Measurements from ENCODE around the gene ABCB8.

Gene ABCB8

DNA sequence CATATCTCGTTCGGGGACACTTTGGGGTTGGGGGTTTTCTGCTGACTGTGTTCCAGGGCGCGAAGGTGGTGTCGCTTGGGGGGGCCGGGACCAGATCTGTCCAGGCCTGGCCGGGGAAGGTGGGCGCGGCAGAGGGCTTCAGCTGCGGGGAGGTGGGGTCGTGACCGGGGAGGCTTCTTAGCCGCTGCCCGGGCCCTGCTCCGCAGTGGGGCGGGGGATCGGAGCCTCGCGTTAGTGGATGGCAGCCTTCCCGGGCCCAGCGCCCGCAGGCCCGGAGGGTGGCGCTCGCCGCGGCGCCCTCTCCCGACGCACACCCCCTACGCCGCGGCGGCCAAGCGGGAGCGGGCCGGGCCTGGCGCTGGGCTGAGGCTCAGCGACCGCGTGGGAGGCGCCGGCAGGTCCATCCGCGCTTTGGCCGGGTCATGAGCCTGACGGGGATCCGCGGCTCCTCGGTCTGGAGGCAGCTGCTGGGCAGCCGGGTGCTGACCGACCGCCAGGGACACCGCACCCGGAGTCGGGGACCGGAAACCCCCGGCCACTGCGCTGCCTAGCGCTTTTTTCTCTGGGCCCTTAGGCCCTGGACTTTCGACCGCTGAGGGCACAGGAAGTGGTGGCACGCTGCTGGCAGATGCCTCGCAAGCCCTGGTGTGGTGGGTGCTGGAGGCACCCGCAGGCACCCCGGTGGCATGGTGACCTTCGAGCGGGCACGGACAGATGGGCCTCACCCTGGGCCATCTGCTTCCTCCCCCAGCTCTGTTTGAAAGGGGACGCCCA lies 59.2 kb downstream of the ABCB8 start:
- DNase-seq (ENCODE audit: low spot score) = peak; percentile 24

DNA sequence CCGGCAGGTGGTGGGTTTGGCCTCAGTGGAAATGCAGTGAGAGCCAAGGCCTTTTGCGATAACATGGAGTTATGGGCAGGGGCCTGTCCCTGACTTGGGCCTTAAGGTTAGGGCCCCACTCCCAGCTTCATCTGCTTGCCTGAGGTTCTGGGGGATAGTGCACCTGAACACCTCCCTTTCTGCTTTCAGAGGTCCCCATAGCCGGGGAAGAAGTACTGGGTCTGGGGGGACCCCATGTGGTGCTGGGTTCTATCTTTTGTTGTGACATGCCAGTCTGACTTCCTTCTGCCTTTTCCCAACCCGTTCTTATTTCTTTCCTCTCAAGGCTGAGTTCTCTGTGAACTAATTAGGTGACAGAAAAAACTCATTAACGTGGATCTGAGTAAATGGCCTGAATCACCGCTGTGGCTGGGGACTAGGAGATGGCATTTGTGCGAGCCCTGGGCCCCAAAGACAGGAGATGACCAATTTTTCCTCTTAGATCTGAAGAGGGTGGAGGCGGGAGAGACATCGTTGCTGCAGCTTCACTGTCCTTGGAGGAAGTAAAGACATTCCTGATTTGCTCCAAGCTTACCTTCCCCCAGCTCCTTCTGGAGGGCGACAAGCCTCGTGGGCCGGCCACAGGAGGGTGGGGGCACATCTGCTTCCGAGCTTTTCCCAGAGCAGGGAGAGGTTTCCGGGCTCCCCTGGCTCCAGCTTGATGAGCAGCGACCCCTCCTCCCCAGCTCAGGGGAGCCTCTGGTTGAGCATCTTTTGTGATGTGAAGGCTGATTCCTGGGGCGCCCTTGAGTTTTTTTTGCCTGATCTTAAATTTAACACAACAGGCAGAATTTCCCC lies 60.0 kb downstream of the ABCB8 start:
- no peak for DNase-seq (ENCODE audit: low spot score)

DNA sequence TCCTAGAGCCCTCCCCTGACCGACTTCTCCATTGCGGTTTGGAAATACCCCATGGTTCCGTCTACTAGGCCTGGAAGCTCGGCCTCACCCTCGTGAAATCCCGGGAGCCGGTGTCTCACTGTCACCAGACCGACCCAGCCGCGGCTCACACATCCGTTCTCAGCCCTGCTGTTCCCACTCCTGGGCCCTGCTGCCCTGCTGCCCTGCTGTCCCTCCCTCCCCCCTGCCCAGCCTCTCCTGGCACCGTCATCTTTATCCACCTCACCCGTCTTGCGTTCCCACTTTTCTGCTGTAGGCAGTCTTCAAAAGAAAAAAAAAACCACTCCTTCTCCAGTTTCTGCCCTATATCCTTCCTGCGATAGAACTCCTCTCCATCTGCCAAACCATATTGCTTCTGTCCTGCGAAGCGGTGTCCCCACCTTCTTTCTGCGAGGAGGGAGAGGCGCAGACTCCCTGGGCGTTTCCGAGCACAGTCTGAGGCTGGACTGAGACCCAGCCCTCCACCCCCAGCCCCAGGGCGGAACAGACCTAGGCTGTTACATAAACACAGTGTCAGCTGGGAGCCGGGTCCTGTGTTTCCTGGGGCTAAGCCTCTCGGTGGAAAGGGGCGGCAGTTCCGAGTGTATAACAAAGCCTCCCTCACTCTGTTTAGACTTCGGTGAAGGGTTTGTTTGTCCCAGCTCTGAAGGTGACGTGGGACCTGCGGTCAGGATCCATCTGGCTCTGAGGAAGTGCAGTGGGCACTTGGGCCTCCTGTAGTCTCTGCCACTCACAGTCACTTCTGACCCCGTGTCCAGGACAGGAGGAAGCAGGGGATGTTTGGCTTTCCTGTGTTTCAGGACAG lies 60.8 kb downstream of the ABCB8 start:
- no peak for DNase-seq (ENCODE audit: low spot score)

DNA sequence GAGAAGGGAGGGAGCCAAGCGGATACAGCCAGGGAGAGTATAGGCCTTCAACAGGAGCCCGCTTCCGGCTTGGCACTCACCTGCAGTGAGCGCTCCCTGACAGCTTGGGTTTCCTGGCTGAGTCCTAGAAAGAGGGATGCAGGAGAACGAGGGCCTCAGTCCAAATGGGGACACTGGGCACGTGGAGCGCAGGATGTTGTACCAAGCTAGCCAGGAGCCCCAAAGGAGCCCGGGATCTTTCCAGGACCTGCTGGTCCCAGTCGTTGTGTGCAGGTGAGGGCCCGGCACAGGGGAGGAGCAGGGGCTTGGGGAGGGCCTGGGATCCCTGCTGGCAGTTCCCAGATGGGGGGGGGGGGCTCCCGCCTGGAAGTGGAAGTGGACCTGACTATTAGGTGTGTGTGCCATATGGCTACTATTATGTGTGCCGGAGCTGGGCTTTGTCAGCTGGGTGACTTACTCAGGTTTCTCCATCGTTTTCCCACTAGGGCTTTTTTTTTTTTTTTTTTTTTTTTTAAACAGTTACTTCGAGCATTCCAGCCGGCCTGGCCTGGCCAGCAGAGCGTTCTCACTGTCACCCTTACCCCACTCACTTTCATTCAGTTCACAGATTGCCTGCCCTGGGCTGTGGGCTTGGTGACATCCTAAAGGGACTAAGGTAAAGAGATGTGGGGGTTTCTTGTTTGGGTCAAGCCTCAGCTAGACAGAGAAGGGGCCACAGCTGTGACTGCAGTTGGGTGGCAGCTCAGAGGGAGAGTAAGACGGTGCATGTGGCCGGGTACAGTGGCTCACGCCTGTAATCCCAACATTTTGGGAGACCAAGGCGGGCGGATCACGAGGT lies 61.9 kb downstream of the ABCB8 start:
- no peak for DNase-seq (ENCODE audit: low spot score)

DNA sequence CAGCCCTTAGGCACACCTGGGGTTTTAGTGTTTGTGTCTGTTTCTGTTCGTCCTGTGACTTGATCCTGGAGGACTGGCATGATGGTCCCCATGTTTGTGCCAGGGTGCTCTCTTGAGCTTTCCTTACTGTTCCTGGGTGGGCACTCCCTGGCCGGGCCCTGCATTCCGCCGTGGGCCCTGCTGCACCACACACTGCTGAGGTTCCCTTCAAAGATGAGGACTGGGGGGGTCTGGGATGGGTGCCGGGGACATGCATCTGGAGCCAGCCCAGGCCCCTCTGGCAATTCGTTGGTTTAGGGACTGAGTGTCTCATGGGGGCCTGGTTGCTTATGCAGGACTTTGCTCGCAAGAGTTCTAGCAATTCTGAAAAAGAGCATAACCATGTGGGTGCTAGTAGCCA lies 62.8 kb downstream of the ABCB8 start:
- no peak for DNase-seq (ENCODE audit: low spot score)

DNA sequence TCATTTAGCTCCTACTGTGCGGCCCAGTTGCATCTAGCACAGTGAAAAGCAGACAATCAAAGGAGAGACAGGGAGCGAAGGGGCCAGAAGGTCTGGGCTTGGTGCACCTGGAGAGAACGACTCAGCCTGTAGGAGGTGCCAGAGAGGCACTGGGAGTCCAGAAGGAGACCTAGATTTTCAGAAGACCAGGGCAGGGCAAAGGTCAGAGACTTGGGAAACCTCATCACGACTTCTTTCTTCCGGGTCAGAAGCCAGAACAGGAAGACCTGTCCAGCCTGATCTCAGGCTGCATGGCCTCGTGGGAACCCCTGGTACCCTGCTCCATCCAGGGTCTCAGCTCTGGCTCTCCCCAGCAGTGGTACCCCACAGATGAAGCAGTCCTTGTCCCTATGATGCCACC lies 63.2 kb downstream of the ABCB8 start:
- DNase-seq (ENCODE audit: low spot score) = peak; percentile 31

DNA sequence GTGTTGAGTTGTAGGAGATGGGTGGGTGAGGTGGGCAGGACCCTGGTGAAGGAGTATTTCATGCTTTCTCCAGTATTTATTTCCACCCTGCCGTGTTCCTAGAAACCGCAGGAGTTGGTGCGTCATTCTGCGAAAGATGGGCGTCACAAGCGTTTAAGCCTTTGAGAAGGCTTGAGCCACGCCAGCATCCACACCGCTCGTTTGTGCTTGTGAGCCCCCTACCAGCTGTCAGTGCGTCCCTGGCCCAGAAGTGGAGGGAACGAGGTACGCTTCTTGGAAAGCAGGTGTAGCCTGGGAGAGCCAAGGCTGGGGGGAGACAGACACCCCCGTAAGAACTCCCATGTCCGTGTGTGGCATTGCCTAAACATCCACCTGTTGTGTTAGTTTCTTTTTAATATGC lies 63.7 kb downstream of the ABCB8 start:
- DNase-seq (ENCODE audit: low spot score) = no peak

DNA sequence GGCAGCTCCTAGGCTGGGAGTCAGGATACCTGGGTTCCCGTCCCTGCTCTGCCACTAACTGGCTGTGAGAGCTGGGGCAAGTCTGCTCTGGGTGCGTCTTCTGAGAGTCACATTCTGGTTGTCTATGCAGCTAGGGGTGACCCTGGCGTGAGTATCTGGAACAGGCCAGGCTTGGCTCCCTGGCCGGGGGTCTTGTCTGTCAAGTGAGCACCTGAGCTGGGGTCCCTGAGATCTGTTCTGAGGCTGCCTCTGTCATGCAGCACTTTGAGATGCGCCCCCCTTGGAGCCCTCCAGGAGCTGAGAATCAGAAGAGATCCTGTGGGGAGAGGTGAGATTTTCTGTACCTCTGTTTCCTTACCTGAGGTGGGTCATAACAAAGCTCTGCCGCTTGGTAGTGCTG lies 65.5 kb downstream of the ABCB8 start:
- DNase-seq (ENCODE audit: low spot score) = no peak

DNA sequence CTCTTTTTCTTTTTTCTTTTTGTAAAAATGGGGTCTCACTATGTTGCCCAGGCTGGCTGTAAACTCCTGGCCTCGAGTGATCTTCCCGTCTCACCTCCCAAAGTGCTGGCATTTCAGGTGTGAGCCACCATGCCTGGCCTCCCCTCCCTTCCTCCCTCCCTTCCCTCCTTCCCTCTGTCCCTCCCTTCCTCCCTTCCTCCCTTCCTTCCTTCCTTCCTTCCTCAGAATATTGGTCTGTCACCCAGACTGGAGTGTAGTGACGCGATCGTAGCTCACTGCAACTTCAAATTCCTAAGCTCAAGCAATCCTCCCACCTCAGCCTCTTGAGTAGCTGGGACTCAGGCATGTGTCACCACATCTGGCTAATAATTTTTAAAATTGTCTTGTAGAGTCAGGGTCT lies 66.4 kb downstream of the ABCB8 start:
- no peak for DNase-seq (ENCODE audit: low spot score)

DNA sequence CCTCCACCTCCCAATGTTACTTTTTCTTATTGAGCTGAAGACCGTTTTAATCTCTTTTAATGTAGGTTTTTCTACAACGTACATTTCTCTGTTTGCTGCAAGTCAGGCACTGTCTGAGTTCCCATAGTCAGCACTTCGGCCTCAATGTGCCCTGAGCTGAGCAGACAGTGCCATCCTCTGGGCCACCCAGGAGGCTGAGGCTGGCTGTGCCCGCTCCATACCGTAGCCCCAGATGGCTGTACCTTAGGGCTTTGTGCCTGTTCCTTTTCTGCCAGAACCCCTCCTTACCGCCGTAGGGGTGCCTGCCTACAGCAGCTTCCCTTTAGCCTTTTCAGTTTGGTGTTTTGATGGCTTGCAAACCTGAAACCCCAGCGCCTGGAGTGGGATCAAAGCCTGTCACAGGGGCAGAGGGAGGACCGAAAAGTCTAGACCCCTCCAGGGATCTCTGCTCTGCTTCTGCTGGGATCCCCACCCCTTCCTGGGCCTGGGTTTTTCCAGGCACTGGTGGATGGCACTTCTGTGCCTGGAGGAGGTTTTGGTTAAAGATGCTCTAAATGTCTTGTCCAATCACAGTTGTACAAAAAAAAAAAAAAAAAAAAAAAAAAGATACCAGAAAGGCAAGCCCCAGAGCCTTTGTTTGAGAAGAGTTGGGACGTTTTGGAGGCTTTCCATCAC lies 67.0 kb downstream of the ABCB8 start:
- no peak for DNase-seq (ENCODE audit: low spot score)

DNA sequence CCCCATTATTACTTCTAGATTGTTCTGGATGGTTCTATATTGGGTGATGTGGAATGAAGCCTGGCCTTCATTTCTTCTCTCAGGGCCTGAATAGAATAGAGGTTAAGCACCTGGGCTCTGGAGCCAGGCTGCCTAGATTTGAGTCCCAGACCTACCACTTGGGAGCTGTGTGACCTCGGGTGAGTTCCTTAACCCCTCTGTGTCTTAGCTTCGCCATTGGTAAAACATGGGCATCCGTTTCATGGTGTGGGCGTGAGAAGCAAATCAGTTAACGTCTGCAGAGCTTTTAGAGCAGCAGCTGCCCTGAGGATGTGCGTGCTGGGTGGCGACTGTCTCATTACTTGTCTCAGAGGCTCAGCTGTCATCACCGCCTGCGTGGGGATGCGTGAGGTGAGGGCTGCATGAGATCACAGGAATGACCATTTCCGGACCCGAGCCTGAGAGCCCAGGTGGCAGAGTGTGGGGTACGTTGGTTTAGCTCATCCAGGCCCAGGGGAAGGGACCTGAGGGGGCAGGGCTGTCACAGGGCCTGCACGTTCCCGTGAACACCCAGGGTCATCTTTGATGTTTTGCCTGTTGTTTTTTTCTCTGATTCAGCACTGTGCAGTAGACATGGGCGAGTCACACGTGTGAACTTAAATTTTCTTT lies 67.7 kb downstream of the ABCB8 start:
- no peak for DNase-seq (ENCODE audit: low spot score)
